Measurements from ENCODE around the gene CNTN1. TPM values are rescaled to one million over a fixed set of nuclear protein-coding genes. Genes with fewer than 3 reads are reported as not detected.

CNTN1 gene
- total and polyA plus RNA-seq, 3 donors from 2014 or later = 12.0 to 24.1 (median 21.7) TPM

- no peaks in the 10 kb centered on the region for H3K27me3 ChIP-seq
- WGBS, 2 donors = 49 to 51% methylated on average over 2 of the region's 2 CpGs
- no peaks in the 10 kb centered on the region for H3K9me3 ChIP-seq
- TF ChIP-seq POLR2A (IDR thresholded peaks at IDR 0.05) (no peak), CTCF (IDR thresholded peaks at IDR 0.05) (no peak)
- DNase-seq = no peak
- H3K4me1 ChIP-seq = no peaks in the 10 kb centered on the region
- H3K4me3 ChIP-seq = no peak overlapping the region
- no peaks in the 10 kb centered on the region for H3K36me3 ChIP-seq (ENCODE audit: low read depth, missing control alignments)
- H3K27ac ChIP-seq = no peak overlapping the region
- intact Hi-C loops (cut with DNase I; ENCODE audit: low total_unique reads) = no loop called here
Observed at GRCh38 chr12:41061192-41061591, 369.0 kb downstream of the CNTN1 start.

- H3K36me3 ChIP-seq (ENCODE audit: low read depth, missing control alignments) = no peaks in the 10 kb centered on the region
- WGBS, 2 donors = 64 to 68% methylated on average over 2 of the region's 2 CpGs
- H3K27me3 ChIP-seq = no peaks in the 10 kb centered on the region
- H3K27ac ChIP-seq = no peak overlapping the region
- intact Hi-C loops (cut with DNase I; ENCODE audit: low total_unique reads) = no loop called here
- no peak for TF ChIP-seq POLR2A (IDR thresholded peaks at IDR 0.05)
- no peak for TF ChIP-seq CTCF (IDR thresholded peaks at IDR 0.05)
- no peak overlapping the region for H3K4me3 ChIP-seq
- no peaks in the 10 kb centered on the region for H3K4me1 ChIP-seq
- no peaks in the 10 kb centered on the region for H3K9me3 ChIP-seq
- no peak for DNase-seq
Observed at GRCh38 chr12:41064411-41064810, 372.2 kb downstream of the CNTN1 start.

DNA sequence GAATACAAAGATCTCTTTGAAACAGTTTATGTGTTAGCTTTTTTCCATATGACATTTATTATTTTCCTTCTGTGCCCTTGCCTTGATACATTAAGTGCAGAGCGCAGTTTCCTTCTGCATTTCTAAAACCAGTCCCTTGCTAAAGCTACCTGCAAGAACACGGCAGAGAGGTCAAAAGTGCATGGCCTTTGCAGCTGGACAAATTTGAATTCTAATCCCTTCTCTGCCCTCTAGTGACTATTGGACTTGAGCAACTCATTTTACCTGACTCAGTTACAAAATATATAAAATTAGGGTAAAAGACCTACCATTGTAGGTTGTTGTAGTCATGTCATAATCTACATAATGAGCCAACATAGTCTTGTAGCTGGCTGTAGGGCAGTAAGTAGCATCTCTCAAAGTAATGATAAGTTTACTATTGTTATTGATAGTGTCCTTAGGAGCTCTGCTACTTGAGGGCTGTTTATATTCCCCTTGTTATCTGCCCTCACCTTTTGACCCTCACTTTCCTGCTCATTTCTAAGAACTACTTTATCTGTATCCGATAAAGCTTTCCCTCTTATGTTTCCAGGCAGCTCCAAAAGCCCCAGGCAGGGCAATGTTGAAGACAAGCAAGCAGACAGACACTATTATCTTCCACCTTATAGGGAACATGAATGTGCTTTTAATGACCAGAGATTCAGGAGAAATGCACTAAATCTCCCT, 375.9 kb downstream of the CNTN1 start:
- H3K9me3 ChIP-seq = no peaks in the 10 kb centered on the region
- intact Hi-C loops (cut with DNase I; ENCODE audit: low total_unique reads) = no loop called here

GRCh38 chr12:41073633-41074472, 381.6 kb downstream of the CNTN1 start:
- Histone ChIP-seq H3K27me3 (no peaks in the 10 kb centered on the region), H3K27ac (no peak overlapping the region), H3K4me3 (no peak overlapping the region), H3K36me3 (ENCODE audit: low read depth, missing control alignments) (no peaks in the 10 kb centered on the region), H3K9me3 (no peaks in the 10 kb centered on the region), H3K4me1 (no peaks in the 10 kb centered on the region)
- intact Hi-C loops (cut with DNase I; ENCODE audit: low total_unique reads) = no loop called here
- TF ChIP-seq CTCF (IDR thresholded peaks at IDR 0.05) (no peak), POLR2A (IDR thresholded peaks at IDR 0.05) (no peak)
- no peak for DNase-seq
- 83 to 87% methylated on average over 5 of the region's 5 CpGs for WGBS, 2 donors

More for the DNA sequence above, 375.9 kb downstream of the CNTN1 start:
- DNase-seq = no peak
- Histone ChIP-seq H3K27ac (no peak overlapping the region), H3K27me3 (no peaks in the 10 kb centered on the region), H3K4me1 (no peaks in the 10 kb centered on the region), H3K36me3 (ENCODE audit: low read depth, missing control alignments) (no peaks in the 10 kb centered on the region), H3K4me3 (no peak overlapping the region)
- TF ChIP-seq POLR2A (IDR thresholded peaks at IDR 0.05) = no peak
- 51 to 63% methylated on average over 3 of the region's 3 CpGs for WGBS, 2 donors

GRCh38 chr12:41074473-41074769, 382.2 kb downstream of the CNTN1 start:
- TF ChIP-seq POLR2A (IDR thresholded peaks at IDR 0.05) (no peak), CTCF (IDR thresholded peaks at IDR 0.05) (no peak)
- DNase-seq = no peak
- H3K36me3 ChIP-seq (ENCODE audit: low read depth, missing control alignments) = no peaks in the 10 kb centered on the region
- H3K4me3 ChIP-seq = no peak overlapping the region
- H3K27ac ChIP-seq = no peak overlapping the region
- H3K9me3 ChIP-seq = no peaks in the 10 kb centered on the region
- no peaks in the 10 kb centered on the region for H3K4me1 ChIP-seq
- intact Hi-C loops (cut with DNase I; ENCODE audit: low total_unique reads) = no loop called here
- no peaks in the 10 kb centered on the region for H3K27me3 ChIP-seq
- 76 to 78% methylated on average over 3 of the region's 3 CpGs for WGBS, 2 donors

All from testis (tissue), 3 donors.